Endothelial cell of umbilical vein (primary cell): ENCODE measurements around the gene KCNJ5.

Experiments used
- CTCF ChIP-seq, 2 donors: IDR thresholded peaks; 1 replicate in 1 of 2; 2 replicates in 1 of 2; pipeline ENCODE4 v1.5.1; 2011; ENCODE audit warnings: low read length in 2 of 2, mild to moderate bottlenecking in 2 of 2, moderate library complexity in 2 of 2, control low read depth in 1 of 2, inconsistent platforms in 1 of 2, low read depth in 1 of 2; ENCODE audit not compliant: insufficient read depth in 1 of 2; ENCODE audit errors: extremely low read depth in 1 of 2
- EZH2 ChIP-seq: IDR thresholded peaks from 2 replicates; pipeline ENCODE4 v1.6.1; 2012; ENCODE audit warnings: borderline replicate concordance, low read depth, mild to moderate bottlenecking, moderate library complexity, low read length, inconsistent platforms; ENCODE audit not compliant: severe bottlenecking
- FOS ChIP-seq: IDR thresholded peaks from 2 replicates; pipeline ENCODE4 v1.6.1; 2011; ENCODE audit warnings: mild to moderate bottlenecking, low read length, moderate library complexity, borderline replicate concordance; ENCODE audit not compliant: insufficient read depth
- MAX ChIP-seq: IDR thresholded peaks from 2 replicates; pipeline ENCODE4 v1.6.1; 2011; ENCODE audit not compliant: insufficient read depth, insufficient read length
- MYC ChIP-seq: IDR thresholded peaks from one replicate; pipeline ENCODE4 v1.6.1; 2011; ENCODE audit warnings: mild to moderate bottlenecking, low read depth, low read length
- POLR2A ChIP-seq: IDR thresholded peaks from 2 replicates; pipeline ENCODE4 v1.6.1; 2012; ENCODE audit warnings: low read depth, mild to moderate bottlenecking, control low read depth, low read length
- POLR2AphosphoS5 ChIP-seq: IDR thresholded peaks from 2 replicates; pipeline ENCODE4 v1.6.1; 2012; ENCODE audit warnings: low read depth, mild to moderate bottlenecking, control low read depth, low read length, moderate library complexity; ENCODE audit not compliant: insufficient read depth

GRCh38 chr11:128947773-128948172, 56.6 kb downstream of the KCNJ5 start:
- TF ChIP-seq CTCF (IDR thresholded peaks at IDR 0.05; ENCODE audit: extremely low read depth in 1 of 2, insufficient read depth in 1 of 2, low read depth in 1 of 2, low read length in 2 of 2) (no peak), MAX (no peak), POLR2A (no peak), MYC (no peak), POLR2AphosphoS5 (no peak), EZH2 (no peak), FOS (no peak)
